Mucosa of rectum (tissue), 2 donors: ENCODE data around the gene NRIP3.
"Not testable (repeated sequence)": the region's sequence is repeated elsewhere in the genome, so short reads cannot be mapped to it uniquely, and the experiment has no call there.

Experiments
- H3K27ac ChIP-seq, 2 donors: one replicate each; pipeline ENCODE4 v1.7.0; 2013; ENCODE audit warnings: inconsistent platforms in 2 of 2, low read depth in 2 of 2, low read length in 2 of 2
- H3K27me3 ChIP-seq, 2 donors: one replicate each; pipeline ENCODE4 v1.7.0; 2013; ENCODE audit warnings: low read length in 2 of 2; ENCODE audit not compliant: control insufficient read depth in 2 of 2, insufficient read depth in 2 of 2
- H3K36me3 ChIP-seq, 2 donors: one replicate each; pipeline ENCODE4 v1.7.0; 2013; ENCODE audit warnings: low read length in 2 of 2; ENCODE audit not compliant: control insufficient read depth in 2 of 2, insufficient read depth in 2 of 2
- H3K4me1 ChIP-seq, 2 donors: one replicate each; pipeline ENCODE4 v1.7.0; 2013; ENCODE audit warnings: low read length in 2 of 2, mild to moderate bottlenecking in 1 of 2; ENCODE audit not compliant: control insufficient read depth in 2 of 2, insufficient read depth in 2 of 2
- H3K4me3 ChIP-seq, 2 donors: one replicate each; pipeline ENCODE4 v1.7.0; 2013; ENCODE audit warnings: low read length in 2 of 2
- H3K9ac ChIP-seq, 2 donors: one replicate each; pipeline ENCODE4 v1.7.0; 2013; ENCODE audit warnings: low read length in 2 of 2, low read depth in 1 of 2, mild to moderate bottlenecking in 1 of 2
- H3K9me3 ChIP-seq, 2 donors: one replicate each; pipeline ENCODE4 v1.7.0; 2013; ENCODE audit warnings: low read length in 2 of 2; ENCODE audit not compliant: control insufficient read depth in 2 of 2
- donor health status: healthy.
- donor health status: Normal muscosa, but diverticular disease.

NRIP3 gene

GRCh38 chr11:9002920-9003572 is 755 bp downstream of the NRIP3 start:
- no peaks in the 10 kb centered on the region for H3K9me3 ChIP-seq
- H3K36me3 ChIP-seq: no peaks in the 10 kb centered on the region
- H3K4me1 ChIP-seq: peaks cover 3 to 9% of the 10 kb centered on the region in 2 donors
- no peak overlapping the region for H3K27ac ChIP-seq
- peaks cover 23 to 33% of the 10 kb centered on the region in 2 donors for H3K27me3 ChIP-seq
- H3K9ac ChIP-seq: peak overlapping the region in 1 of 2 donors; percentile 48
- H3K4me3 ChIP-seq: peak overlapping the region; percentile 50 to 56

GRCh38 chr11:9001736-9002135 is 2.1 kb downstream of the NRIP3 start:
- H3K36me3 ChIP-seq: no peaks in the 10 kb centered on the region
- H3K4me3 ChIP-seq: no peak overlapping the region
- H3K4me1 ChIP-seq: peaks cover 3 to 9% of the 10 kb centered on the region in 2 donors
- H3K27ac ChIP-seq: no peak overlapping the region
- no peak overlapping the region for H3K9ac ChIP-seq
- H3K9me3 ChIP-seq: no peaks in the 10 kb centered on the region
- peaks cover 23 to 33% of the 10 kb centered on the region in 2 donors for H3K27me3 ChIP-seq

GRCh38 chr11:8998017-8998416 is 5.8 kb downstream of the NRIP3 start:
- H3K4me3 ChIP-seq: no peak overlapping the region
- peaks cover 0 to 3% of the 10 kb centered on the region in 2 donors for H3K4me1 ChIP-seq
- H3K36me3 ChIP-seq: no peaks in the 10 kb centered on the region
- H3K9ac ChIP-seq: no peak overlapping the region
- peaks cover 15 to 22% of the 10 kb centered on the region in 2 donors for H3K27me3 ChIP-seq
- H3K9me3 ChIP-seq: no peaks in the 10 kb centered on the region
- H3K27ac ChIP-seq: no peak overlapping the region

- peaks cover 11 to 16% of the 10 kb centered on the region in 2 donors for H3K27me3 ChIP-seq
- H3K9me3 ChIP-seq: no peaks in the 10 kb centered on the region
- no peak overlapping the region for H3K9ac ChIP-seq
- H3K36me3 ChIP-seq: no peaks in the 10 kb centered on the region
- H3K27ac ChIP-seq: no peak overlapping the region
- no peak overlapping the region for H3K4me3 ChIP-seq
- no peaks in the 10 kb centered on the region for H3K4me1 ChIP-seq
These were observed 6.3 kb downstream of the NRIP3 start for GRCh38 chr11:8997451-8997850.

- H3K27ac ChIP-seq: no peak overlapping the region
- no peaks in the 10 kb centered on the region for H3K4me1 ChIP-seq
- no peak overlapping the region for H3K9ac ChIP-seq
- H3K4me3 ChIP-seq: no peak overlapping the region
- H3K9me3 ChIP-seq: no peaks in the 10 kb centered on the region
- no peaks in the 10 kb centered on the region for H3K27me3 ChIP-seq
- no peaks in the 10 kb centered on the region for H3K36me3 ChIP-seq
These were observed 14.3 kb downstream of the NRIP3 start for GRCh38 chr11:8989453-8989852.

GRCh38 chr11:8988329-8989234 is 15.2 kb downstream of the NRIP3 start:
- no peaks in the 10 kb centered on the region for H3K27me3 ChIP-seq
- H3K9ac ChIP-seq: no peak overlapping the region
- no peak overlapping the region for H3K27ac ChIP-seq
- H3K9me3 ChIP-seq: no peaks in the 10 kb centered on the region
- no peaks in the 10 kb centered on the region for H3K4me1 ChIP-seq
- H3K36me3 ChIP-seq: no peaks in the 10 kb centered on the region
- H3K4me3 ChIP-seq: no peak overlapping the region

GRCh38 chr11:8987446-8987845 is 16.4 kb downstream of the NRIP3 start:
- no peak overlapping the region for H3K4me3 ChIP-seq
- no peak overlapping the region for H3K27ac ChIP-seq
- H3K9ac ChIP-seq: no peak overlapping the region

GRCh38 chr11:8986772-8987171 is 17.0 kb downstream of the NRIP3 start:
- H3K27me3 ChIP-seq, H3K36me3 ChIP-seq, H3K9ac ChIP-seq, H3K4me1 ChIP-seq, H3K4me3 ChIP-seq, H3K27ac ChIP-seq, H3K9me3 ChIP-seq: not testable (repeated sequence)

More at GRCh38 chr11:8987446-8987845, 16.4 kb downstream of the NRIP3 start:
- no peaks in the 10 kb centered on the region for H3K4me1 ChIP-seq
- H3K9me3 ChIP-seq: no peaks in the 10 kb centered on the region
- H3K36me3 ChIP-seq: no peaks in the 10 kb centered on the region
- H3K27me3 ChIP-seq: no peaks in the 10 kb centered on the region

- Histone ChIP-seq H3K9me3 (no peaks in the 10 kb centered on the region), H3K36me3 (no peaks in the 10 kb centered on the region), H3K27ac (no peak overlapping the region), H3K4me1 (no peaks in the 10 kb centered on the region), H3K9ac (no peak overlapping the region), H3K27me3 (no peaks in the 10 kb centered on the region), H3K4me3 (no peak overlapping the region)
These were observed 18.3 kb downstream of the NRIP3 start for GRCh38 chr11:8985462-8985861.

- Histone ChIP-seq H3K36me3 (no peaks in the 10 kb centered on the region), H3K27ac (no peak overlapping the region), H3K9ac (no peak overlapping the region), H3K27me3 (no peaks in the 10 kb centered on the region), H3K9me3 (no peaks in the 10 kb centered on the region), H3K4me1 (no peaks in the 10 kb centered on the region), H3K4me3 (no peak overlapping the region)
These were observed 20.2 kb downstream of the NRIP3 start for GRCh38 chr11:8983552-8983951.
